Measurements from ENCODE around the gene AGPAT4. TPM values are rescaled to one million over a fixed set of nuclear protein-coding genes. Genes with fewer than 3 reads are reported as not detected.
A peak's percentile ranks its signal among the peaks of the same experiment; 100 is the strongest.

Gene AGPAT4
- total RNA-seq, 1 donor from 2014 or later: 2.2 TPM

DNA sequence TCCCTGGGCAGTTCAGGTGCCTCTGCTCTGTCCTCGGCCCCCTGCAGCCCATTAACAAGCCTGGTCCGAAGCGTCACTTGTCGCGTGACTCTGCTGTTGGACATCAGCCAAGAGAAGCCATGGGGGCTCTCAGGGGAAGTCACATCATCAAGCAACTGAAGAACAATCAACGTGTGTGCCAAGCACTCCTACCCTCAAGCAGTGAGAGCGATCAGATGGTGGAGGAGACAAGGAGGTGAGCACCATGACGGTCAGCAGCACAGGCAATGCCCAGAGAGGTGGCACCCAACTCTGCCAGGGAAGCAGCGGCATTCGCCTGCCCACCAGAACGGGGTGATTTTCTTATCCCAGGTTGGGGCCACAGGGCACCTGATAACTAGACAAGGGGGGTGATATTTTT is 132.7 kb downstream of the AGPAT4 start:
- TF ChIP-seq, protein P1, sequence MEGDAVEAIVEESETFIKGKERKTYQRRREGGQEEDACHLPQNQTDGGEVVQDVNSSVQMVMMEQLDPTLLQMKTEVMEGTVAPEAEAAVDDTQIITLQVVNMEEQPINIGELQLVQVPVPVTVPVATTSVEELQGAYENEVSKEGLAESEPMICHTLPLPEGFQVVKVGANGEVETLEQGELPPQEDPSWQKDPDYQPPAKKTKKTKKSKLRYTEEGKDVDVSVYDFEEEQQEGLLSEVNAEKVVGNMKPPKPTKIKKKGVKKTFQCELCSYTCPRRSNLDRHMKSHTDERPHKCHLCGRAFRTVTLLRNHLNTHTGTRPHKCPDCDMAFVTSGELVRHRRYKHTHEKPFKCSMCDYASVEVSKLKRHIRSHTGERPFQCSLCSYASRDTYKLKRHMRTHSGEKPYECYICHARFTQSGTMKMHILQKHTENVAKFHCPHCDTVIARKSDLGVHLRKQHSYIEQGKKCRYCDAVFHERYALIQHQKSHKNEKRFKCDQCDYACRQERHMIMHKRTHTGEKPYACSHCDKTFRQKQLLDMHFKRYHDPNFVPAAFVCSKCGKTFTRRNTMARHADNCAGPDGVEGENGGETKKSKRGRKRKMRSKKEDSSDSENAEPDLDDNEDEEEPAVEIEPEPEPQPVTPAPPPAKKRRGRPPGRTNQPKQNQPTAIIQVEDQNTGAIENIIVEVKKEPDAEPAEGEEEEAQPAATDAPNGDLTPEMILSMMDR (IDR thresholded peaks at IDR 0.05; ENCODE audit: borderline replicate concordance): no peak
- Histone ChIP-seq H3K9me3 (replicated peaks) (no peaks in the 10 kb centered on the region), H3K27ac (replicated peaks) (no peak overlapping the region), H3K27me3 (ENCODE audit: low read depth) (no peaks in the 10 kb centered on the region), H3K4me1 (peaks cover 6% of the 10 kb centered on the region), H3K4me3 (no peak overlapping the region), H3K36me3 (peaks cover 19% of the 10 kb centered on the region)
- no peak for DNase-seq
- intact Hi-C loops (cut with micrococcal nuclease): no loop called here

DNA sequence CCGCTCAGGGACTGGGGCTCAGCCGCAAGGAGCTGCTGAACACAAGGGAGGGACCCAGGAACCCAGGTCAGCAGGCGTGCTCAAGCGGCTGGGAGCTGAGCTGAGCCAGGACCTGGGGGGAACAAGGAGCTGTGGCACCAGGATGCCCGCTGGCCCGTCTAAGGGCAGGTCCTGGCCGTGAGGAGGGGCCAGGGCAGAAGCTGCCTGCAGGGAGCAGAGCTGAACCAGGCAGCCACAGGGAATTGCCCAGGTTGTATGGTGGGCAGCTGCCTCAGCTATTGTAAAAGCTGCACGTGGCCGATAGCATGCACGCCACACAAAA is 133.3 kb downstream of the AGPAT4 start:
- Histone ChIP-seq H3K27ac (replicated peaks) (no peak overlapping the region), H3K36me3 (peaks cover 20% of the 10 kb centered on the region), H3K9me3 (replicated peaks) (no peaks in the 10 kb centered on the region), H3K4me3 (no peak overlapping the region), H3K4me1 (peaks cover 6% of the 10 kb centered on the region), H3K27me3 (ENCODE audit: low read depth) (no peaks in the 10 kb centered on the region)
- DNase-seq: no peak
- intact Hi-C loops (cut with micrococcal nuclease): no loop called here
- TF ChIP-seq, protein P1 (IDR thresholded peaks at IDR 0.05; ENCODE audit: borderline replicate concordance): no peak

DNA sequence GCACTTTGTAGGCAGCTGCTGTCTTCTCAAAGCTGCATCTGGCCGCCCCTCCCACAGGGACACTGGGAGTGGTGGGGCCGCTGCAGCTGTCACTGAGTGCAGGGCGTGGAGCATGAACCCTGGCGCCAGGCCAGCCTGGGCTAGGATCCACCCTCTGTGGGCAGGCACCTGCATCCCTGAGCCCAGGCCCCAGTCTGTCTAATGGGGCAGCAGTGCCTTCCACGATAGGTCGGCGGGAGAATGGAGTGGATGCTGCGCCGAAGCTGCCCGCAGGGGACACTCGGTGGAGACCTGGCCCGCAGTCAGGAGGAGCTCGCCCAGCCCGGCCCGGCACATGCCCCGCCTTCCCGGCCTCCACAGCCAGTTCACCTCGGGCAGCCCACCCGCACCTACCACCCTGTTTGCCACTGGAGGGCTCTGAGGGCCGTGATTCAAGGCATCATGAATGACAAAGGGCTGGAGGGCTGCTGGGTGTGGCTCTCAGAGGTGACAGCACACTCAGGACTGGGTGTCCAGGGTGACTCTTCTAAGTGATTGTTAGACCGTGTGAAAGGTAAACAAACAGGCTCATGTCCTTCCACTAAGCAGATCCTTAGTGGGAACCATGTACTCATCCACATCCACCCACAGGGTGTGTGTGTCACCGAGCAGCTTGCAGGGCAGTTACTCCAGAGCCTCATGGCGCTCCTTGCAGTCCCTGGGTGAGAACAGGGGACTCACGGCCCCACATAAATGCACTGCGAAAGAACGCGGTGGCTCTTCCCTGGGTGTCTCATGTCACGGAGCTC is 133.9 kb downstream of the AGPAT4 start:
- no peak overlapping the region for H3K27ac ChIP-seq (replicated peaks)
- H3K27me3 ChIP-seq (ENCODE audit: low read depth): no peaks in the 10 kb centered on the region
- intact Hi-C loops (cut with micrococcal nuclease): no loop called here
- DNase-seq: peak; percentile 41
- H3K36me3 ChIP-seq: peaks cover 20% of the 10 kb centered on the region
- no peaks in the 10 kb centered on the region for H3K9me3 ChIP-seq (replicated peaks)
- H3K4me1 ChIP-seq: peaks cover 6% of the 10 kb centered on the region
- H3K4me3 ChIP-seq: no peak overlapping the region
- TF ChIP-seq, protein P1 (IDR thresholded peaks at IDR 0.05; ENCODE audit: borderline replicate concordance): no peak

DNA sequence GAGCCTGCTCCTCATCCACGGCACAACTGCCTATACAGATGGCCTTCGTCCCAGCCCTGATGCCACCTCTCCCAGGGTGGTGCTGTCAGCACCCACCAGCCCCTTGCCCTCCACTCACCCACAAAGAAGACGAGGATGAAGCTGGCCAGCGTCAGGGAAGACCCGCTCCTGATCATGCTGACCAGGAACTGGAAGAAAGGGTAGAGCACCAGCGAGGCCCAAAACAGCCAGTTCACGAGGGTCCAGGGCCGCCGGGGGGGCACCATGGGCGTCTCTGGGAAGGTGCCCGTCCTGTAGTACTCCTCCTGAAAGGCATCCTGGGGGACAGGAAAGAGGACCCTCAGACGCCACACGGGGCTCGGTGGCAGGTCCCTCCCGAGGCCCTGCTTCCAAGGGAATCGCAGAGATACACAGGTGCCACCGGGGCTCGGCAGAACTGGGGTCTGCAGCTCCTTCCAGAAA is 134.5 kb downstream of the AGPAT4 start:
- Histone ChIP-seq H3K27me3 (ENCODE audit: low read depth) (no peaks in the 10 kb centered on the region), H3K36me3 (peaks cover 20% of the 10 kb centered on the region), H3K4me3 (no peak overlapping the region), H3K9me3 (replicated peaks) (no peaks in the 10 kb centered on the region), H3K27ac (replicated peaks) (no peak overlapping the region), H3K4me1 (peaks cover 10% of the 10 kb centered on the region)
- intact Hi-C loops (cut with micrococcal nuclease): no loop called here
- DNase-seq: no peak
- TF ChIP-seq, protein P1 (IDR thresholded peaks at IDR 0.05; ENCODE audit: borderline replicate concordance): no peak

DNA sequence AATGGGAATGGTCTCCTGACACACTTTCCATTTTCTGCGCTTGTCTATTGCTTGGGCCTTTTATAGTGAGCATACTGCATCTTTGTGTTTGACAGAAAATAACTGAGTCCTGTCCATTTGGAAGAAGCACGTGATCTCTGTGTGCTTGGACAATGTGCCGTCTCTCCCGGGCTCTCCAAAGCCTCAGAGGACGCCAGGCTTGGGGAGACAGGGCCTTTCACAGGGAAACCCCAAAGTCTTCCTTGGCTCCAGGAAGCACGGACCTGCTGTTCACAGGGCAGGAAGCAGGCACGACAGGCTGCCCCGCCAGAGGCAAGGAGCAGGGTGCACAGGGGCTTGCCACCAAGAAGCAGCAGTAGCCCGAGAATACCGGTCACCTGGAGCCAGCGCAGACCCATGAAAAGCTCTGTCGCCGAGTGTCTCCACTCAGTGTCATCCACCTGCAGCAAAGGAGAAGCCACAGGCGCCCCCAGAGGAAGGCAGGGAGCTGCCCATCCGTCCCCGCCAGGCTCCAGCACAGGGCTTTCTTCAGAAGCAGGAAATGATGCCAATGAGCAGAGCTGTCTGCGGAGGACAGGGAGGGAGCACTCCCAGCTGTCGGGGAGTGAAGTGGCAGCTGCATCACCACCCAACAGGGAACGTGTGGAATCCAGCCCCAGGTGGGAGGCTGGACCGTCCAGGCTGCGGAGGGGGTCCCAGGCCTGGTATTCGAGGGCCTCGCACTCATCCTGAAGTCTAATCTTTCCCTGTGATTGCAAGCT is 135.1 kb downstream of the AGPAT4 start:
- intact Hi-C loops (cut with micrococcal nuclease): no loop called here
- Histone ChIP-seq H3K4me3 (no peak overlapping the region), H3K27ac (replicated peaks) (no peak overlapping the region), H3K4me1 (peaks cover 15% of the 10 kb centered on the region), H3K27me3 (ENCODE audit: low read depth) (no peaks in the 10 kb centered on the region), H3K9me3 (replicated peaks) (no peaks in the 10 kb centered on the region), H3K36me3 (peaks cover 20% of the 10 kb centered on the region)
- DNase-seq: no peak
- TF ChIP-seq, protein P1 (IDR thresholded peaks at IDR 0.05; ENCODE audit: borderline replicate concordance): no peak
